ENCODE data around the gene ATP9B. TPM values are rescaled to one million over a fixed set of nuclear protein-coding genes. Genes with fewer than 3 reads are reported as not detected.
A peak's percentile ranks its signal among the peaks of the same experiment; 100 is the strongest.

ATP9B gene
- total RNA-seq, 1 donor from 2014 or later: 49.2 TPM

DNA sequence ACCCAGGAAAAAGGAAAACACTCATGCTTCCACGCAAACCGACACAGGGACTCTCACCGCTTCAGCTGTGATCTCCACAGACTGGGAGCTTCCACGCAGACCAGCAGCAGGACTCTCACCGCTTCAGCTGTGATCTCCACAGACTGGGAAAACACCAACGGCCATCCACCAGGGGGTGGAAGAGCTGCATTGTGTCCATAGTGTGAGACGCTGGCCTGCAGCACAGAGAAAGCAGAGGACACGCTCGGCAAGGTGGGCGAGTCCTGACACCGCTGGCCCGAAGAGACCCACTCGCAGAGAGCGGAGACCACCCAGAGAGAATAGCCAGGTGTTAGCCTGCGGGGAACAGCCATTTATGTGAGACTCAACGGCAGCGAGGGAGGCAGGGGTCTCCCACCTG is 284.1 kb downstream of the ATP9B start:
- POLR2A ChIA-PET: no interaction called here
- Mint-ChIP-seq H3K36me3 (ENCODE audit: low read depth) (peaks cover 43% of the 10 kb centered on the region), H3K4me3 (no peak overlapping the region), H3K27ac (no peak overlapping the region), H3K27me3 (no peaks in the 10 kb centered on the region), H3K9me3 (no peaks in the 10 kb centered on the region), H3K4me1 (peaks cover 16% of the 10 kb centered on the region)
- DNase-seq (no peak), ATAC-seq (ENCODE audit: low read depth) (no peak)
- CTCF ChIA-PET: no interaction called here
- TF ChIP-seq CTCF (IDR thresholded peaks at IDR 0.05): no peak
- intact Hi-C loops (cut with micrococcal nuclease): no loop called here

GRCh38 chr18:79354350-79354749 is 285.2 kb downstream of the ATP9B start:
- CTCF ChIA-PET: no interaction called here

DNA sequence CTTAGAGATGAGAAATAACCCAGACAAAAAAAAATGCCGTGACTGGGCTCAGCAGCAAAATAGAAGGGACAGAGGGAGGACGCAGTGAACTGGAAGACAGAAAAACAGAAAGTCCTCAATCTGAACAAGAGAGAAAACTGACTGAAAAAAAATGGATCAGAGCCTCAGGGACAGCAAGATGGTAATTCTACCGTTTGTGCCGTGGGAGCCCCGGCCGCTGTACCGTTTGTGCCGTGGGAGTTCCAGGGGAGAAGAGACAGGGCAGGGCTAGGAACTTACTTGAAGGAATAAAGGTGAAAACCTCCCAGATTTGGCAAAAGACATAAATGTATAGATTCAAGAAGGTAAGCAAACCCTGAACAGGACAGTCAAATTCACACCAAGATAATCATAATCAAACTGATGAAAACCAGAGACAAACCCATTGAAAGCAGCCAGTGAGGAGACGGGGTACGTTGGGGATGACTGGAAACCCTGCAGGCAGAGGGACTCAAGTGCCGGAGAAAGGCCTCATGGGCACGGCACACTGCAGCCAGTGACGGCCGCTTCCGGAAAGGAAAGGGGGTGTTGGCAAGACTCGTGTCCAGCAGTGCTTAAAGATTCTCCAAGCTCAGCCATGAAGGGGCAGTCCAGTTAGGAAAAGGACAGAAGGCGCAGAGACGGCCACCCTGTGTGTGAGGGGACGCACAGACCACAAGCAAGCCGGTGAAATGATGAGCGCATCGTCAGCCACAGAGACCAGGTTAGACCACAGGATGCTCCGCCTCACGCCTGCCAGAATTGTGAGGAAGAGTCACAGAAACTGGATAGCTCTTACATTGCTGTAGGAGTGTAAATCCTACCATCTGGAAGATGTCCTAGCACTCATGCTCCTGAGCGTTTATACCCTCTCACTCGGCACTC is 286.5 kb downstream of the ATP9B start:
- H3K4me3 Mint-ChIP-seq: no peak overlapping the region
- ChIA-PET POLR2A (interaction anchor here (1.2 kb wide), 1 partner anchor 19 kb away, joined by 6 read pairs; no protein-coding TSS in a partner anchor), CTCF (no interaction called here)
- H3K27me3 Mint-ChIP-seq: no peaks in the 10 kb centered on the region
- TF ChIP-seq CTCF (IDR thresholded peaks at IDR 0.05): no peak
- H3K9me3 Mint-ChIP-seq: no peaks in the 10 kb centered on the region
- peaks cover 36% of the 10 kb centered on the region for H3K36me3 Mint-ChIP-seq (ENCODE audit: low read depth)
- DNase-seq: no peak
- peaks cover 16% of the 10 kb centered on the region for H3K4me1 Mint-ChIP-seq
- ATAC-seq (ENCODE audit: low read depth): peak; percentile 35
- intact Hi-C loops (cut with micrococcal nuclease): loop anchor here (1.0 kb wide), 1 partner anchor 20 kb away; no protein-coding TSS in a partner anchor
- H3K27ac Mint-ChIP-seq: peak overlapping the region; percentile 70

More at GRCh38 chr18:79354350-79354749, 285.2 kb downstream of the ATP9B start:
- intact Hi-C loops (cut with micrococcal nuclease): no loop called here
- H3K27me3 Mint-ChIP-seq: no peaks in the 10 kb centered on the region
- ATAC-seq (ENCODE audit: low read depth): no peak
- no peak for TF ChIP-seq CTCF (IDR thresholded peaks at IDR 0.05)
- no peak overlapping the region for H3K27ac Mint-ChIP-seq
- no peak overlapping the region for H3K4me3 Mint-ChIP-seq
- peaks cover 16% of the 10 kb centered on the region for H3K4me1 Mint-ChIP-seq
- no peaks in the 10 kb centered on the region for H3K9me3 Mint-ChIP-seq
- peaks cover 37% of the 10 kb centered on the region for H3K36me3 Mint-ChIP-seq (ENCODE audit: low read depth)
- POLR2A ChIA-PET: no interaction called here
- no peak for DNase-seq

DNA sequence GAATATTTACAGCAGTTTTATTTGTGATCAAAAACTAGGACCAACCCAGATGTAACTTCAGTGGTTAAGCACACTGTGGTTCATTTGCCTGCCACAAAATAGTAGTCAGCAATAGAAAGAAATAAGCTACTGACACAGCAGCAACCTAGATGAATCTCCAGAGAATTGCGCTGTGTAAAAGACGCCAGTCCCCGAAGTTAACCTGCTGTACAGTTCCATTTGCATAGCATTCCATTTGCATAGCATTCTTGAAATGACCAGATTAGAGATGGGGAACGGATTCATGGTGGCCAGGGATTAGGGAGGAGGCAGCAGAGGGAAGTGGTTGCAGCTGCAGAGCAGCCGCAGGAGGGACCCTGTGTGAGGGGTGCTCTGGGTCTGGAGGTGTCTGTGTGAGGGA is 287.2 kb downstream of the ATP9B start:
- POLR2A ChIA-PET: interaction anchor here (1.2 kb wide), 1 partner anchor 18 kb away, joined by 6 read pairs; no protein-coding TSS in a partner anchor
- Mint-ChIP-seq H3K27me3 (no peaks in the 10 kb centered on the region), H3K4me1 (peaks cover 16% of the 10 kb centered on the region)

More for the DNA sequence above, 287.2 kb downstream of the ATP9B start:
- ATAC-seq (ENCODE audit: low read depth): peak; percentile 89
- Mint-ChIP-seq H3K9me3 (no peaks in the 10 kb centered on the region), H3K4me3 (no peak overlapping the region), H3K36me3 (ENCODE audit: low read depth) (peaks cover 39% of the 10 kb centered on the region), H3K27ac (peak overlapping the region; percentile 70)
- no peak for DNase-seq
- intact Hi-C loops (cut with micrococcal nuclease): loop anchor here (1.0 kb wide), 1 partner anchor 19 kb away; no protein-coding TSS in a partner anchor
- CTCF ChIA-PET: no interaction called here
- no peak for TF ChIP-seq CTCF (IDR thresholded peaks at IDR 0.05)
